ENCODE results near the gene FOXP4.

GRCh38 chr6:41546475-41546865 lies 289 bp downstream of the FOXP4 start:
- no peak for TF ChIP-seq EZH2phosphoT487 (IDR thresholded peaks at IDR 0.05; ENCODE audit: borderline replicate concordance, low read depth, low read length)
- no peak for TF ChIP-seq CTCF (conservative IDR thresholded peaks at IDR 0.05; ENCODE audit: low read length)

Data from OCI-LY7 (cell line).